DND-41 (cell line): ENCODE measurements around the gene ADGRA3.

Experiments used
- CTCF ChIP-seq: IDR thresholded peaks from 2 replicates; pipeline ENCODE4 v1.5.1; 2012; ENCODE audit warnings: borderline replicate concordance, low read length, moderate library complexity, mild to moderate bottlenecking; ENCODE audit not compliant: poor library complexity, severe bottlenecking; ENCODE audit errors: extremely low read depth
- EZH2 ChIP-seq: IDR thresholded peaks from 3 replicates; pipeline ENCODE4 v1.6.1; 2012; ENCODE audit warnings: borderline replicate concordance, low read depth, mild to moderate bottlenecking, moderate library complexity, low read length, inconsistent platforms; ENCODE audit not compliant: severe bottlenecking

GRCh38 chr4:22363787-22364186 lies 152.1 kb downstream of the ADGRA3 start:
- TF ChIP-seq CTCF (no peak), EZH2 (no peak)
